HUDEP-2 (cell line): ENCODE measurements around the gene ADIPOR2.

Experiments used
- DNase-seq, 76 experiments: peaks; one replicate each; lab custom pipeline; 2025; ENCODE audit not compliant: unreplicated experiment in 76 of 76; lab: John Stamatoyannopoulos, UW

Gene ADIPOR2, protein sequence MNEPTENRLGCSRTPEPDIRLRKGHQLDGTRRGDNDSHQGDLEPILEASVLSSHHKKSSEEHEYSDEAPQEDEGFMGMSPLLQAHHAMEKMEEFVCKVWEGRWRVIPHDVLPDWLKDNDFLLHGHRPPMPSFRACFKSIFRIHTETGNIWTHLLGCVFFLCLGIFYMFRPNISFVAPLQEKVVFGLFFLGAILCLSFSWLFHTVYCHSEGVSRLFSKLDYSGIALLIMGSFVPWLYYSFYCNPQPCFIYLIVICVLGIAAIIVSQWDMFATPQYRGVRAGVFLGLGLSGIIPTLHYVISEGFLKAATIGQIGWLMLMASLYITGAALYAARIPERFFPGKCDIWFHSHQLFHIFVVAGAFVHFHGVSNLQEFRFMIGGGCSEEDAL

DNA sequence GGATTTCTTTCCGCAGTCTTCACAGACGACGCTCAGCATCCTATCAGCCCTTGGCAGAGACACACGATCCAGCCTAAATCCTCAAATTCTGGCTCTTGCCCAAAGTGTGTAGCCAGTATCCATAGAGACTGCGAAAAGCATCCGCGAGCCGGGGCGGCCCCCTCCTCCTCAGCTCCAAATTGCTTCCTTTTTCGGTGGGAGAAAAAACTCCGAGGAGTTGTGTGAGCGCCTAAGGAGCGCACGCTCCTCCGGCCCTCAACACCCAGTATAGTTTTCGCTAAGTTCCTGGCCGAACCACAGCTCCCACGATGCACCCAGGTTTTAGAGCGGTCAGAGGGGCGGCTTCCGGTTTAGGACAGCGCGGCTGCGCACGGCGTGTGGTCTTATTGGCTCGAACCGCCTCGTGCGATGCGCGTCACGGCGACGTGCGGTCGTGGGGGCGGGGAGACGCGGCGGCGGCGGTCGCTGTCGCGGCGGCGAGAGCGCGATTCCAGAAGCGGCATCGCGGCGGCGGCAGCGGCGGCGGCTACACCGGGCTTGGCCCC lies at the start of gene ADIPOR2:
Gene ADIPOR2, plus strand, starts transcription at position 493 of the 545 bp plus-strand sequence. CDS start 63,274 bp downstream, outside the sequence.
- DNase-seq = peak in 74 of 76 experiments; percentile 66 to 95 (median 88)

DNA sequence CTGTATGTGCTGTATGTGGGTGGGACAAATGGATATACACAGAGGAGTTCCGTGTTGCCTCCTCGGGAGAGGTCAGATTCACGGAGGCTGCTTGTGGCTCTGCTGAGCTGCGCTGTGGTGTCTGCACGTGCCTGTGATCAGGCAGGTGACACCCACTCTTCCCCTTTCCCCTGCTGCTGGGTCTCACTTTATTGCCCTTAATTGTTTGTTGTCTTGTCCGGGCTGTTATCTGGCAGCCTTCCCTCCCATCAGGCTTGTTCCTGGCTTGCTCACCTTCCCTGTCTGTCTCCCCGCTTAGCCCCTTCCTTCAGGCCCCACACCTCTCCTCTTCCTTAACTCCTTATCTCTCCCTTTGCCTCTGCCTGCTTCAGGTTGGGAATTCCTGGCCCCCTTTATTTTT lies 48.4 kb upstream of the ADIPOR2 start:
- no peak for DNase-seq

DNA sequence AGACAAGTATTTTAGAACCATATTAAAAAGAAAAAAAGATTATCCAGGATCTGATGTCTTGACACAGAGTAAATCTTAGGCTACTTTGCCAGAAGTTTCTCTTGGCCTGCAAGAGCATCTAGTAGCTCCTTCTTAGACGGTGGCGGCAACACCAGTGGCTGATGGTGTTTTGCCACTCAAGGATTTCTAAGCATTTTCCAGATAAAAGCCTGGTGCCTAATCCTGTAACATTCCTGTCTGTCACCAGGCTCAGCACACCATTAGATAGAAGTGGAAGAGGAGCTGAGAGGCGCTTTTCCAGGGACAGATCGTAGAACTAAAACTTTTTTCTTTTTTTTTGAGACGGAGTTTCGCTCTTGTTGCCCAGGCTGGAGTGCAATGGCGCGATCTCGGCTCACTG lies 47.8 kb upstream of the ADIPOR2 start:
- DNase-seq = no peak

DNA sequence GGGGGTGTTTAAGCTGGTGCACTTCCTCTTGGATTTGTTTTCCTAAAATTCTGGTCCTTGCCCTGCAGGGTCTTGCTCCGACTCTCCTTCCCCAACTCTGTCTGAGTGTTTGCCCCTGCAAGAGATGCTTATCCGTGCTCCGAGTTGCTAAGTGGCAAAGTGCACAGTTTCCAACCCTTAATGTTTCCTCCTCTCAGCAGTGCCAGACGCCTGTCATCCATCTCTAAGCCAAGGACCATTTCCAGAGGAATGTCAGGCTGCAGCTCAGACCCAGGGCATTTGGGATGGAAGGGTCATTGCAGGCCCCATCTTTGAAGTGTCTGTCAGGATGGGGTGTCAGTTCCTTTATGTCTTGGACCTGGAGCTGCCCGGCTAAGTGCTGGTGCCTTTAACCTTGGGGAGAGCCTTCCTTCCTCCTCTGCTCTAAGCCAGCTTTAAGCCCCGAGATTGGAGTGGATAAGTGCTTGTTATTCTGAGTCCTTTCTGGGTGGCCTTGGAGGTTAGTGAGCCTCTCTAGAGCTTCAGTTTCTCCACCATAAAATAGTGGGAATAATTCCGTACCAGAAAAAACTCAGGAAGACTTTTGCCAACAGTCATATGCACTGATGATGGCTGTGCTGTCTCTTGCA lies 46.9 kb upstream of the ADIPOR2 start:
- DNase-seq = no peak

DNA sequence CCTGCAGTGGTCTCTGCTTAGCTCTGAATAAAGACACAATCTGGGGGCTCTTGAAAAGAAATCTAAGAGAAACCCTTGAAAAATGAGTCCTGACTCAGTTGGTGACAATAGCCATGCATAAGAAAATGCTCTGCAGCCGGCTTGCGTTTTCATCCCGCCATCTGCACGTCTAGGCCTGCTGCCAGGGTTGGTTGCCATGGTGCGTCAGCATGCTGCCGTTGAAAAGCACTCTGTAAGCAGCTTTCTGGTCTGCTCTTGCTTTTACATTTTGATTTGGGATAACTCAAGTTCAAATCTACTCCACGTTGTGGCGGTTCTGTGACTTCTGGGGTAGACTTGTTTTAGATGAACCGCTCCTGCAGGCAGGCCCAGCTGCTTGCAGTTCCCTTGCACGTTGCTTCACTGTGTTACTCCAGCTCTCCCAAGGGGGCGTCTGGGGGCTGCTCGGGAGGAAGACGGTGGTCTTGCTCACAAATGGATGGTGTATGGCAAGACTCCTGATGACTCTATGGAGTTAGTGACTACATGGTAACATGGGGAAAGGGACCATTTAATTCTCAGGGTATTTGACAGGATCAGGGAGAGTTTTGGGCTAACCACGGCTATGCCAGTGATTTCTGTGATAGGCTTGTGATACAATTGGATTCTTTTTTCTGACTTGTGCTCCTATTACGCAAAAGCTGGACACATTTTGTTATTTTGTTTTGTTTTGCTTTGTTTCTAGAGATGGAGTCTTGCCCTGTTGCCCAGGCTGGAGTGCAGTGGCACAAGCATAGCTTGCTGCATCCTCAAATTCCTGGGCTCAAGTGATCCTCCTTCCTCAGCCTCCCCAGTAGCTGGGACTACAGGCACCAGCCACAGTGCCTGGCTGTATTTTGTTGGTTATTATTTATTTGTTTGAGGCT lies 46.1 kb upstream of the ADIPOR2 start:
- peak in 11 of 76 experiments; percentile 7 to 46 (median 20) for DNase-seq

DNA sequence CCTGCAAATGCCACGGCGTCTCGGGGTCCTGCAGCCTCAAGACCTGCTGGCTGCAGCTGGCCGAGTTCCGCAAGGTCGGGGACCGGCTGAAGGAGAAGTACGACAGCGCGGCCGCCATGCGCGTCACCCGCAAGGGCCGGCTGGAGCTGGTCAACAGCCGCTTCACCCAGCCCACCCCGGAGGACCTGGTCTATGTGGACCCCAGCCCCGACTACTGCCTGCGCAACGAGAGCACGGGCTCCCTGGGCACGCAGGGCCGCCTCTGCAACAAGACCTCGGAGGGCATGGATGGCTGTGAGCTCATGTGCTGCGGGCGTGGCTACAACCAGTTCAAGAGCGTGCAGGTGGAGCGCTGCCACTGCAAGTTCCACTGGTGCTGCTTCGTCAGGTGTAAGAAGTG lies 45.1 kb upstream of the ADIPOR2 start:
- no peak for DNase-seq

DNA sequence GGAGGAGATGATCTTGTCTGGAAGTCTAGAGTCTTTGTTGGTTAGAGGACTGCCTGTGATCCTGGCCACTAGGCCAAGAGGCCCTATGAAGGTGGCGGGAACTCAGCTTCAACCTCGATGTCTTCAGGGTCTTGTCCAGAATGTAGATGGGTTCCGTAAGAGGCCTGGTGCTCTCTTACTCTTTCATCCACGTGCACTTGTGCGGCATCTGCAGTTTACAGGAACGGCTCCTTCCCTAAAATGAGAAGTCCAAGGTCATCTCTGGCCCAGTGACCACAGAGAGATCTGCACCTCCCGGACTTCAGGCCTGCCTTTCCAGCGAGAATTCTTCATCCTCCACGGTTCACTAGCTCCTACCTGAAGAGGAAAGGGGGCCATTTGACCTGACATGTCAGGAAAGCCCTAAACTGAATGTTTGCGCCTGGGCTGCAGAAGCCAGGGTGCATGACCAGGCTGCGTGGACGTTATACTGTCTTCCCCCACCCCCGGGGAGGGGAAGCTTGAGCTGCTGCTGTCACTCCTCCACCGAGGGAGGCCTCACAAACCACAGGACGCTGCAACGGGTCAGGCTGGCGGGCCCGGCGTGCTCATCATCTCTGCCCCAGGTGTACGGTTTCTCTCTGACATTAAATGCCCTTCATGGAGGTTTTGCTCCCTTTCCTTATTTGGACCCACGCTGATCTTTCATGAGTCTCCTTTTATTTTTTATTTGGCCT lies 44.1 kb upstream of the ADIPOR2 start:
- no peak for DNase-seq

DNA sequence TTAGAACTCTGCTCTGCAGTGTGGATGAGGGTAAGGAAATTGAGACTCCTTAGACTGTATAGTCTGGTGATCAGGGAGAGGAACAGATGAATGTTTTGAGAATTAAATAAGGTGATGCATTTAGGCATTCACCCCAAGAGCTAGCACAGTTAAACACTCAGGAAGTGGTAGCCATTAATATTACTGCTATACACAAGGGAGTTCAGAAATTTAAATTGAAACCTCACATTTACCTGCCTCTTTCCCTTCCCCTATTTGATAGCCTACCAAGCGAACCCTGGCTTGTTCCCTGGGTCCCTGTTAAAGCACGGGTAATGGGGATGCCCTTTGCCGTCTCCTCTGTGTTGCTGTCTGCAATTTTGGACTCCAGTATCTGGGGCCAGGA lies 43.6 kb upstream of the ADIPOR2 start:
- DNase-seq = no peak

DNA sequence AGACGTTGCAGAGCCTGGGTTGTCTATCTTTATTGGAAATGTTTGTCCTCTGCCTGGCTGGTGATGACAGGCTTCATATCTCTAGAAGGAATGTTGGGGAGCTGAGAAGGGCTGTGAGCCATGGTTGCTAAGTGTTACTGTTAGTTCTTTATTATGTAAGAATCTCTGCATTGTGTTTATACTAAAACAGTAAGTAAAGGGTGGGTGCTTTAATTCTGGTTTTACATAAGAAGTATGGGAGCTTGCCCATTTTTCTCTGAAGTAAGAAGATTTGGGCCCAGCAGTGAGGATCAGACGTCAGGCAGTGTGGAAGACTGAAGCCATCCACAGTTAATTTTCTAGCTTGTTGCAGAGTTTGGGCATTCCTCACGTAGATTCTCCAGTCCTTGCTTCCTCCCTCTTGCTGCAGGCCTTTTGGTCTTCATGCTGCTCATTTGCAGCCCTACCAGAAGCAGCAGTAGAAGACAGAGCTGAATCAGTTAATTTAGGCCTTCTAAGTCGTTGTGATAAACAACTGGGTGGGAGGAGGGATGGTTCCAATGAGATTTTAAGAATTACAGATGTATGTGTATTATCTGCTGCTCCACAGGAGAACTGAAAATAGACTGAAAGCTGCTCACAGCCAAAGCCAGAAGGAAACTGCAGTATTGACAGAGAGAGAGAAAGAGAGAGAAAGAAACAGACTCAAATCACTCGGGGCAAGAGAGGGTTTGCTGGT lies 40.5 kb upstream of the ADIPOR2 start:
- DNase-seq = peak in 25 of 76 experiments; percentile 7 to 67 (median 28)

DNA sequence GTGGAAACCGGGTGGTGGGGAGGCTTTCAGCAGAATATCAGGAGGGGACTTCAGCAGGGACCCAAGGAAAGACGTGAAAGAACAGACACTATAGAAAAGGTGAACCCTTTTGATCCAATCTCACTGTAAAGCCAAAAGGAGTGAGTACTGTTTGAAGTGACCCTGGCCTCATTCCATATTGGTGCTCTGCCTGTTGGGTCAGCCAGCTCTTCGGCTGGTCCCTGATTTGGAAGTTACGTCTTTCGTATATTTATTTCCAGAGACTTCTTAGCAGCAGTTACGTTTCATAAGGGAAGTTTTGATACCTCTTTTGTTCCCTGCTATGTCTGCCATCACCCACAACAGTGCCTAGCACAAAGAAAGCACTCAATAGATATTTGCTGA lies 39.9 kb upstream of the ADIPOR2 start:
- no peak for DNase-seq

DNA sequence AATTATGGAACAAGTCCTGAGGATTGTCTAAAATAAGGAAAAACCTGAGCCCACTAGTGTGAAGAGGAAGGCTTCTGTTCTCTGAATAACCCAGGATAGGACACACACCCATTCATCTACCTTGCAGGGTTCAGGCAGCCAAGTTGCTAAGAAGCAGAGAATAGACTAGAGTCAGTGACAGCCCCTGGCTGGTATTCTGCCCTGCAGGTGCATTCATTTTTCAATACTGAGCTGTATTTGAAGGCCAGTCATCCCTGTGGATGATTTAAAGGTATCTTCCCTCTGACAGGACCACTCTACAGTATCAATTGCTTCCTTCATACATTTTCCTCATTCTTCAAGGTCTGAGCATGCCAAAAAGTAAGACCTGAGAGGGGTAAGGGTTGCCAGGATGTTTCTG lies 38.9 kb upstream of the ADIPOR2 start:
- DNase-seq = no peak

DNA sequence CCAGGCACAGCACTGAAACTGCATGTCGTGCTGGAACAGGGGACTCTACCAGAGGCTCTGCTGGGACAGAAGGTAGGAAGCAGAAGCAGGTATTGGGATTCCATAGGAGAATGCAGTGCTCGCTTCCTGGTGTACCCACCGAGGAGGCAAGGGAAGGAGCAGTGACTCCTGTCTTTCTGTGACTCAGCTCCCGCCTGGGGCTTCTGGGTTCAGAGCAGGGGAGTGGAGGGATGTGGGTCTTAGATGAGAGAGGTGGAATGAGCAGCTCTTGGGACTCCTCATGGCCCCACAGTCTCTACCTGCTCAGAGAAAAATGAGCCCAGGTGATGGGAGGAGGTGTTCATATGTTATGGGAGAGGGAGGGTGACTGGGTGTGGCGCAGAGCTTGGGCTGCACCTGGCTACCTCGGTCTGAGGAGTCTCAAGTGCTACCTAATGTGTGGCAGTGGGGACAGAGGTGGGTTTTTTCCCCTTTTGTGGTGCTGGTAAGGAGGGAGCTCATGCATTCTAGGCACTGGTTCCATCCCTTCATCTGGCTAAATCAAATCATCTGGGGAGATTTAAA lies 35.6 kb upstream of the ADIPOR2 start:
- no peak for DNase-seq

DNA sequence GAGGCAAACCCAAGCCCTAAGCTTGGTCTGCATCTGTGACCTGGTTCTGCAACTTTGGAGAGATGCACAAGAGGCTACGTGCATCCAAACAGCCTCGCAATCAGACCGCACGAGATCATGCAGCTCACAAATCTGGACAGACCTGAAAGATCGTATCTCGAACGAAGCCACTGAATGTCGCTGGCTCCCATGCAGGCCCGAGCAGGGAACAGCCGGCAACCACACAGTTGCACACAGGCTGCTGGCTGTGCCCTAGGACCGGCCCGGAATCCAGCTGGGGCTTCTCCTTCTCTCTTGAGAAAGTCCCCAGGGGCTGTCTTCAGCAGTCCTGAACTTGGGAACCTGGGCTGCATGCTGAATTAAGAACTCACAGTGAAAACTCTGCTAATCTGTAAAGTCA lies 34.0 kb upstream of the ADIPOR2 start:
- no peak for DNase-seq

DNA sequence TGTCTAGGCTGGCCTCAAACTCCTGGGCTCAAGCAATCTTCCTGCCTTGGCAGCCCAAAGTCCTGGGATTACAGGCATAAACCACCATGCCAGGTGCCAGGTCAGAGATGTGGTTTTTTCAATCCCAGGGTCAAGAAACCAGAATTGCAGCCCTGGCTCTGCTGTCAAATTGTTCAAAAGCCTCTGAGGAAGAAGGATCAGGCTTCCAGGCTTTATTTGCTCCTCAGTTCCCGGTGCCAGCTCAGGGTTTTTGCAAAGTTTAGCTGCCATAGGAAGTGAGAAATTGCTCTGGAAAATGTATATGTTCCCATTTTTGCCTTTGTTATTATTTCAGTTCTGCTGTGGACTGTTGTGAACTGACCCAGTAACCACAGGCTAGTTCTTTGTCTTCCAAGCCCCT lies 33.2 kb upstream of the ADIPOR2 start:
- DNase-seq = no peak

DNA sequence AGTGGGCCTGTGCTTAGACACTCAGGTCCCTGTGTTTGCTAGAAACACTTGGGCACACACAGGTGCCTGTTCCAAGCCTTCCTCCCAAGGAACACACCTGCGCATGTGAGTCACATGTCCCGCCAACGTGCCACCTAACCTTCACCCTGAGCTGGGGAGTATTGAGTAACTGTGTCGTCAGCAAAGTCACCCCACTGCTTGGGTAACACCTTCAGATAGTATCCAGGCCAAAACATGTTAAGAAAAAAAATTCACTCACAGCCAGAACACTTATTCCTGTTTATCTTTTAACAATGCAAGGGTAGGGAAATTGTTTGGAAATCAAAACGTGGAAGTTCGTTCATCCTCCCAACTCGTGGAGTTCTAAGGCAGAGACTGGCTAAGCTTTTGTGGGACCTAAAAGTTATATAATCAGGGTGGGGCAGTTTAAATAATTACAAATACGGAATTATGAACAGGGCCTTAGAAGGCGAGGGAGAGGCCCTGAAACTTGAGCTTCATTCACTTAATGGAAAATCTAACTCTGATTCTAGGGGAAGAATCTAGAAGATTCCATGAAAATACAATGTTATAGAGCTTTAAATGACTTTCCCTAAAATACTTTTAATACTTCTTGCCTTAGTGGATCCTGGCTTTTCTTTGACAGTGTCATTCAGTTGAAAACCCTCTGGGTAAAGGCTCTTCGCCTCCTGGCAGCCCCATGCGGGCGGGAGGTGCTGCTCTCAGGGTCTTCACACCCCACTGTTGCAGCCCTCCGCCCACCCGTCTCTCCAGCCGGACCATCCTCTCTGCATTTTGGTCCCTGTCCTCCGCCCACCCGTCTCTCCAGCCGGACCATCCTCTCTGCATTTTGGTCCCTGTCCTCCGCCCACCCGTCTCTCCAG lies 30.3 kb upstream of the ADIPOR2 start:
- peak in 1 of 76 experiments; percentile 8 for DNase-seq

DNA sequence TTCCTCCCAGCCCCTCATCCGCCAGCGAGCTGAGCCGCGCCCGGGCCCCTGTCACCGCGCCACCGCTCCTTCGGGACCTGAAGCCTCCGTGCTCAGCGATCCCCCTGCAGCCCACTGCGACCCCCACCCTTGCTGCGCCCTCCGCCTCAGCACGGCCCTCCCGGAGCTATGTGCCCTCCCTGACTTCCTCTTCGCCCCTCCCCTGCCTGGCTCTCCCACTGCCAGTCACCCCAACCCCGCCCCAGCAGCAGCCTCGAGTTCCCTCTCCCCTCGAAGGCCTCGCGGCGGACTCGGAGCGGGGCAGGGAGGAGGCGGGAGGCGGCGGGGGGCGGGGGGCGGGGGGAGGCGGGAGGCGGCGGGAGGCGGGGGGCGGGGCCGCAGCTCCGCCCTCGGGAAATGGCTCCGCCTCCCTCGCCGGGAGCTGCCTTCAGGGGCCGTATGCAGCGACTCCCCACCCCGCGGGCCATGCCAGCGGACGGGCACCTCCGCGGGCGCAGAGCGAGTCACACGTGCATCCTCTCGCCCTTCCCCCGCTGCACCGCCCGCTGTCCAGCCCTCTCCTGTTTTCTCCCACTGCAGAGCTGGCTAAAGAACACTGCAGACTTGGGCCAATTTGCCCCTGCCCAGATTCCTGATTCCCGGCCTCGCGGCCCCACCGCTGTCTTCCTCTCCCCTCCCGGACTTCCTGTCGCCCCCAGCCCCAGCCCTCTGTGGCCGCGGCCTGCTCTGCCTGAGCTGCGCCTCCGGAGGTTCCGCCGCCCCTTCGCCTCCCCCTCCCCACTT lies 29.1 kb upstream of the ADIPOR2 start:
- peak in 75 of 76 experiments; percentile 45 to 96 (median 90) for DNase-seq

DNA sequence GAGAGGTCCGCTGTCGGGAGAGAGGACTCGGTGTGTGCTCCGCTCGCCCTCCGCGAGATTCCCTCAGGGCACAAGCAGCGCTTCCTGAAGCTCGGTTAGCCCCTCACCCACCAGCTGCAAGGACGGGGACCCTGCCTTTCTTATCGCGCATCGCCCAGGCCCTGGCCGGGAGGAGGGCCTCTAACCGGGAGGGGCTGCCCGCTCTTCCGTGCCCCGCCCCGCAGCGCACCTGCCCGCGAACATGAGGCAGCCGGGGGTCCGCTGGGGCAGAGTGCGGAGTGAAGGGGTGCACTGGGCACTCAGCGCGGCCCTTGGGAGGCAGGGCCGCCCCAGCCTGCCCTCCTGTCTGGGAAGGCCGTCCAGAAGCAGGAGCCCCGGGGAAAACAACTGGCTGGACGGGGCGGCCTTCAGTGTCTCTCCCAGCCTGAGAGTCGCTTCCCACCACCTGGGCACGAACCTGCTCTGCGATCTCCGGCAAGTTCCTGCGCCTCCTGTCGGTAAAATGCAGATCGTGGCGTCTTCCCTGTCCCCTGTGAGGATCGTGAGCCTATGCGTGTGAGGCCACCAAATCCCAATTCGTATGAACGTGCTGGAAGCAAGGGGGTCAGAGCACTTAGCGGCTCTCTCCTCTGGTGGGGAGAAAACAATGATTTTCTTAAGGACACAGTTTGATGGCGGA lies 28.0 kb upstream of the ADIPOR2 start:
- peak in 45 of 76 experiments; percentile 7 to 59 (median 33) for DNase-seq
